Uterus (tissue), 4 donors: Measurements from ENCODE around the gene FIBCD1. TPM values are rescaled to one million over a fixed set of nuclear protein-coding genes. Genes with fewer than 3 reads are reported as not detected.

Experiments used
- DNase-seq, 2 donors: peaks; one replicate each; pipeline ENCODE4 v3.0.0-alpha.2; 2019 to 2020
- H3K27ac ChIP-seq, 2 donors: fragments of 200-600 bp; sonication (generic); 1 replicate in 1 of 2; 2 replicates in 1 of 2; pipeline ENCODE4 v1.5.1; 2016 to 2018
- H3K27me3 ChIP-seq, 2 donors: fragments of 200-600 bp; sonication (generic); one replicate each; pipeline ENCODE4 v1.5.1; 2018 to 2019; ENCODE audit warnings: control low read depth in 1 of 2
- H3K36me3 ChIP-seq, 2 donors: fragments of 200-600 bp; sonication (generic); one replicate each; pipeline ENCODE4 v1.5.1; 2019; ENCODE audit warnings: control low read depth in 1 of 2
- H3K4me1 ChIP-seq, 2 donors: fragments of 200-600 bp; sonication (generic); one replicate each; pipeline ENCODE4 v1.5.1; 2018 to 2019; ENCODE audit warnings: control low read depth in 1 of 2
- H3K4me3 ChIP-seq, 2 donors: fragments of 200-600 bp; sonication (generic); 1 replicate in 1 of 2; 2 replicates in 1 of 2; pipeline ENCODE4 v1.5.1; 2018 to 2019; ENCODE audit warnings: mild to moderate bottlenecking in 1 of 2
- H3K9me3 ChIP-seq, 2 donors: fragments of 200-600 bp; sonication (generic); one replicate each; pipeline ENCODE4 v1.5.1; 2019; ENCODE audit warnings: control low read depth in 1 of 2
- POLR2A ChIP-seq, 2 donors: fragments of 450-650 bp; IDR thresholded peaks; one replicate each; pipeline ENCODE4 v1.6.1; 2016; ENCODE audit warnings: antibody characterized with exemption in 2 of 2, mild to moderate bottlenecking in 1 of 2, moderate library complexity in 1 of 2
- intact Hi-C: fragments of 100-400 bp; cut with DNase I; formaldehyde crosslinking; loops from one replicate; pipeline ENCODE4 v1.15.1; 2023; ENCODE audit warnings: low total_unique reads
- total RNA-seq, 4 donors: library from RNA; depleted of rRNA in 3 of 4; stranded (reverse); fragments of >200 nt in 3 of 4; gene quantifications; one replicate each; pipeline versions ENCODE4 v1.1.0 to v1.2.4, GENCODE V29; 2014 to 2023
- TF ChIP-seq, protein P1 (sequence below), 4 experiments: fragments of 200-600 bp in 2 of 4; fragments of 450-650 bp in 2 of 4; sonication (generic) in 2 of 4; IDR thresholded peaks; one replicate each; pipeline ENCODE4 v1.5.1; 2016 to 2019; ENCODE audit warnings: antibody characterized with exemption in 4 of 4, mild to moderate bottlenecking in 2 of 4, moderate library complexity in 1 of 4
- donor health status: DM: yes; HTN: yes; CAD: no.

Gene FIBCD1
- total RNA-seq, 4 donors from 2014 or later: 0.29 TPM; not detected in 3

DNA sequence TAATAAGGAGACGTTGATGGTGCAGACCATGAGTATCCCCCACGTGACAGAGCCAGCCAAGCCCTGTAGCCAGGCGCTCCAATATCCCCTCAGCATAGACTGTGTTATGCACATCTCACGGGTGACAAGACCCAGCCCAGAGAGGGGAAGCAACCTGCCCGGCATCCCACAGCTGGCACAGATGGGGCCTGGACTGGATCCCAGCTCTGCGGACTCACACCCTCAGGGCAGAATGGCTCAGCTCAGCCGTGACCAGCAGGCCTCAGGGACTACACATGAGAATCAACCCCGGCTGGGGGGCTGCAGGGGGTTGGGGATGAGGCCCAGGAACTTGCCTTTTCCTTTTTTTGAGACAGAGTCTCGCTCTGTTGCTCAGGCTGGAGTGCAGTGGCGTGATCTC is 11.7 kb downstream of the FIBCD1 start:
- H3K27ac ChIP-seq: no peak overlapping the region
- H3K4me1 ChIP-seq: no peaks in the 10 kb centered on the region
- no peak overlapping the region for H3K4me3 ChIP-seq
- intact Hi-C loops: no loop called here
- DNase-seq: no peak
- H3K27me3 ChIP-seq: no peaks in the 10 kb centered on the region
- TF ChIP-seq, protein P1, sequence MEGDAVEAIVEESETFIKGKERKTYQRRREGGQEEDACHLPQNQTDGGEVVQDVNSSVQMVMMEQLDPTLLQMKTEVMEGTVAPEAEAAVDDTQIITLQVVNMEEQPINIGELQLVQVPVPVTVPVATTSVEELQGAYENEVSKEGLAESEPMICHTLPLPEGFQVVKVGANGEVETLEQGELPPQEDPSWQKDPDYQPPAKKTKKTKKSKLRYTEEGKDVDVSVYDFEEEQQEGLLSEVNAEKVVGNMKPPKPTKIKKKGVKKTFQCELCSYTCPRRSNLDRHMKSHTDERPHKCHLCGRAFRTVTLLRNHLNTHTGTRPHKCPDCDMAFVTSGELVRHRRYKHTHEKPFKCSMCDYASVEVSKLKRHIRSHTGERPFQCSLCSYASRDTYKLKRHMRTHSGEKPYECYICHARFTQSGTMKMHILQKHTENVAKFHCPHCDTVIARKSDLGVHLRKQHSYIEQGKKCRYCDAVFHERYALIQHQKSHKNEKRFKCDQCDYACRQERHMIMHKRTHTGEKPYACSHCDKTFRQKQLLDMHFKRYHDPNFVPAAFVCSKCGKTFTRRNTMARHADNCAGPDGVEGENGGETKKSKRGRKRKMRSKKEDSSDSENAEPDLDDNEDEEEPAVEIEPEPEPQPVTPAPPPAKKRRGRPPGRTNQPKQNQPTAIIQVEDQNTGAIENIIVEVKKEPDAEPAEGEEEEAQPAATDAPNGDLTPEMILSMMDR (IDR thresholded peaks at IDR 0.05): no peak
- no peak for TF ChIP-seq POLR2A (IDR thresholded peaks at IDR 0.05)
- H3K9me3 ChIP-seq: no peaks in the 10 kb centered on the region
- no peaks in the 10 kb centered on the region for H3K36me3 ChIP-seq

DNA sequence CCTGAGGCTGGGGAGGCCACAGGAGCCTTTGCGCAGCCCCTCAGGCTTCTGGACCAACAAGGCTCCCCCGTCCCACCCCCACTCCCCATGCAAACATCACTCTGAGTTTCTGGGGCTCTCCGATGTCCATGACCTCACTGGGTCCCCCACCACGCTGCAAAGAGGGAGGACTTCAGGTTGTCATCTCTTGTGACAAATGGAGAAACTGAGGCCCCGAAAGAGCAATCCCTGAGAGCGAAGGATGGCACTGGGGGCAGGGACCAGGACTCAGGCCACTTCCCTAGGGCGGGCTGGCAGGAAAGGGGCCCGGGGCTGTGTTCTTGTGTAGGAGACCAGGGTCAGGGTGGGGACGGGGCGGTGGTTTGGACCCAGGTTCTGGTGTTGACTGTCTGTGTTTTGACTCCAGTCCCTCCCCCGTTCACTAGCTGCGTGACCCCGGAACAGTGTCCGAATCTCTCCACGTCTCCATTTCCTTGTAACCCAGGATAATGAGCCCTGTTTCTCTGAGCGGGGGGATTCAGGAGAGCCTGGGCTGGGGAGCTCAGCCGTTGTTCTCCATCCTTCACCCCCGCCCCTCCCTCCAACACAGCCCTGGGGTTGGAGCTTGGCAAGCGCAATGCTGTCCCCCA is 13.9 kb downstream of the FIBCD1 start:
- TF ChIP-seq, protein P1 (IDR thresholded peaks at IDR 0.05): no peak
- TF ChIP-seq POLR2A (IDR thresholded peaks at IDR 0.05): no peak
- H3K27ac ChIP-seq: no peak overlapping the region
- intact Hi-C loops: no loop called here
- no peaks in the 10 kb centered on the region for H3K4me1 ChIP-seq
- no peaks in the 10 kb centered on the region for H3K36me3 ChIP-seq
- no peak for DNase-seq
- no peaks in the 10 kb centered on the region for H3K9me3 ChIP-seq
- no peaks in the 10 kb centered on the region for H3K27me3 ChIP-seq
- no peak overlapping the region for H3K4me3 ChIP-seq

GRCh38 chr9:130924448-130924788 is 14.6 kb downstream of the FIBCD1 start:
- Histone ChIP-seq H3K27me3 (no peaks in the 10 kb centered on the region), H3K4me3 (no peak overlapping the region), H3K36me3 (no peaks in the 10 kb centered on the region), H3K4me1 (no peaks in the 10 kb centered on the region), H3K9me3 (no peaks in the 10 kb centered on the region), H3K27ac (no peak overlapping the region)
- TF ChIP-seq, protein P1 (IDR thresholded peaks at IDR 0.05): no peak
- TF ChIP-seq POLR2A (IDR thresholded peaks at IDR 0.05): no peak
- intact Hi-C loops: no loop called here
- no peak for DNase-seq

DNA sequence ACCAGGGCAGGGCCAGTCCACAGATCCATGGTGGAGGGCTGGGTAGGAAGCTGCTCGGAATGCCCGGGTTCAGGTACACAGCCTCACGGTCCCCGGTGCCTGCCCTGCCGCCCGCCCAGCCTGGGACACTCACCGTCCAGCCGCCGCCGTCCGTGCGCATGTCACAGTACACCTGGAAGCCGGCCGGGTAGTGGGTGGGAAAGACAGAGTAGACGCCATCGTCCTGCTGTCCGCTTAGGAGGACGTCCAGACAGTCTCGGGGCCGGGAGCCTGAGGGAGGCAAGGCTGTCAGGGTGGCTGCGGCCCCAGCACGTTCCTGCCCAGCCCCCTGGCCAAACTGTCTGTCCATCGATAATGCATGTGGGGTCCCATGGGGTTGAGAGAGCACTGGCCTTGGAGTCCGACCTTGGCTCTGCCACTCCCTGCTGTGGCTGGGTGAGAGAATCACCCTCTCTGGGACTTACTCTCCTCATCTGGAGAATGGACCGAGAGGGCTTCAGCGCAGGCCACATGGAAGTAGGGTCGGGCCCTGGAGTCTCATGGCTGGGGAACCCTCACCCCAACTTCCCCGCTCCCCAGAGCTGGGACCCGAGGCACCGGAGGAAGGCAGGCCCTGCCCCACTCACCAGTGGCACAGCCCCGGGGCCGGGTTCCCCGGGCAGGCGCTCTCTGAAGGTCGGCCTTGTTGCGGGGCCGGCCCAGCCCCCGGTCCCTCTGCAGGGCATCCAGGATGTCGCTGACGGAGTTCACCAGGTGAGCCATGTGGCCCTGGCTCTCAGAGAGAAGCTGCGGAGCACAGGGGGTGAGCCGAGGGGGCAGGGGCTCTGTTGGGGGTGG is 15.2 kb downstream of the FIBCD1 start:
- TF ChIP-seq, protein P1 (IDR thresholded peaks at IDR 0.05): no peak
- TF ChIP-seq POLR2A (IDR thresholded peaks at IDR 0.05): no peak
- DNase-seq: no peak
- intact Hi-C loops: no loop called here
- Histone ChIP-seq H3K4me3 (no peak overlapping the region), H3K27ac (no peak overlapping the region), H3K4me1 (no peaks in the 10 kb centered on the region), H3K27me3 (no peaks in the 10 kb centered on the region), H3K36me3 (no peaks in the 10 kb centered on the region), H3K9me3 (no peaks in the 10 kb centered on the region)

DNA sequence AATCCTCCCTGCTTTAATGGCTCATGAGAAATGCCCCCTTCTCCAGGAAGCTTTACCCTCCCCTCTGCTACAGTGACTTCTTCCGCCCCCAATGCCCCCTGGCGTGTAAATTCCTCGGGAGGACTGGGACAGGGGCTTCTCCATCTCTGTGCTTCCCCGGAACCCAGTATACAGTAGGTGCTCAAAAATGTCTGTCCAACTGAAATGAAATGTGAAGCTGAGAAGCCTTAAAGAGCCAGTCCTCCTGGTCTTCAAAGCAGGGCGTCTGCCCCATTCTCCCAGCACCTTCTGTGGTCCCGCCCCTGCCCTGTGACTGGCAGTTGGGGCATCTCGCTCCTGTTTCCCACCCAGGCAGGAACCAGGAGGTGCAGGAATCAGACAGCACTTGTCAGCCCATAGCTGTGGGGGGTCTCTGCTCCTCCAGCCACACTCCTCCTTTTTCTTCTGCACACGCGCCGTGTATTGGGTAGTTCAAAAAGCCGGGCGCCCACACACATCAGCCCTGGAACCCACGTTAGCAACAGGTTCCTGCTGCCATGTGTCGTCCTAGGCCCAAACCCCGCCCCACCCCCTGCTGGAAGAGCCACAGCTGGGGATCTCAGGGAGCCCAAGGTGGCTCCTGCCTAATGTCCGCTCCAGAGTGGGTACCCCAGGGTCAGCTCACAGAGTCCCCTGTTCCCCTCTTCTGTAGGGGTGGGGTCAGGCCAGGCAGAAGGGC is 16.0 kb downstream of the FIBCD1 start:
- intact Hi-C loops: no loop called here
- TF ChIP-seq, protein P1 (IDR thresholded peaks at IDR 0.05): no peak
- no peak for TF ChIP-seq POLR2A (IDR thresholded peaks at IDR 0.05)
- Histone ChIP-seq H3K9me3 (no peaks in the 10 kb centered on the region), H3K4me1 (no peaks in the 10 kb centered on the region), H3K27me3 (no peaks in the 10 kb centered on the region), H3K4me3 (no peak overlapping the region), H3K27ac (no peak overlapping the region), H3K36me3 (no peaks in the 10 kb centered on the region)
- no peak for DNase-seq
